CD14-positive monocyte (primary cell): ENCODE data around the gene NDUFS6. TPM values are rescaled to one million over a fixed set of nuclear protein-coding genes. Genes with fewer than 3 reads are reported as not detected.

Experiments used
- DNase-seq, 3 donors: peaks; one replicate each; pipeline ENCODE4 v3.0.0-alpha.2; 2011 to 2022
- H2AFZ ChIP-seq: 2 replicates; pipeline ENCODE4 v1.6.0; 2012; ENCODE audit warnings: mild to moderate bottlenecking, low read depth, low read length, inconsistent platforms; ENCODE audit not compliant: insufficient read depth, poor library complexity, severe bottlenecking
- H3K27ac ChIP-seq, 2 donors: 1 replicate in 1 of 2; 2 replicates in 1 of 2; pipeline ENCODE4 v1.5.1; 2012 to 2013; ENCODE audit warnings: low read length in 2 of 2, control low read depth in 1 of 2, inconsistent platforms in 1 of 2, low read depth in 1 of 2, mild to moderate bottlenecking in 1 of 2
- H3K27me3 ChIP-seq, 2 donors: one replicate each; pipeline versions ENCODE4 v1.6.0 to v1.6.1; 2011 to 2013; ENCODE audit warnings: low read length in 2 of 2; ENCODE audit not compliant: control insufficient read depth in 2 of 2, insufficient read depth in 2 of 2
- H3K36me3 ChIP-seq, 2 donors: replicated peaks in 1 of 2; 1 replicate in 1 of 2; 2 replicates in 1 of 2; pipeline versions ENCODE4 v1.5.1 to v1.6.1; 2012 to 2013; ENCODE audit warnings: low read length in 2 of 2, control low read depth in 1 of 2, inconsistent platforms in 1 of 2, mild to moderate bottlenecking in 1 of 2; ENCODE audit not compliant: insufficient read depth in 2 of 2, control insufficient read depth in 1 of 2
- H3K4me1 ChIP-seq, 2 donors: 1 replicate in 1 of 2; 2 replicates in 1 of 2; pipeline versions ENCODE4 v1.5.1 to v1.6.1; 2012 to 2013; ENCODE audit warnings: low read length in 2 of 2, control low read depth in 1 of 2, inconsistent platforms in 1 of 2, mild to moderate bottlenecking in 1 of 2, moderate library complexity in 1 of 2; ENCODE audit not compliant: insufficient read depth in 2 of 2, control insufficient read depth in 1 of 2
- H3K4me2 ChIP-seq: replicated peaks from 2 replicates; pipeline ENCODE3; 2012; ENCODE audit warnings: low read length, moderate library complexity, mild to moderate bottlenecking; ENCODE audit not compliant: poor library complexity, severe bottlenecking; ENCODE audit errors: extremely low read depth
- H3K4me3 ChIP-seq, 3 experiments: fragments of 200-600 bp in 1 of 3; sonication (generic) in 1 of 3; replicated peaks in 1 of 3; 1 replicate in 2 of 3; 2 replicates in 1 of 3; pipeline ENCODE4 v1.5.1; 2011 to 2013; ENCODE audit warnings: low read length in 3 of 3, mild to moderate bottlenecking in 3 of 3, control low read depth in 2 of 3, low read depth in 2 of 3, inconsistent platforms in 1 of 3, moderate library complexity in 1 of 3
- H3K79me2 ChIP-seq: 2 replicates; pipeline ENCODE4 v1.6.0; 2012; ENCODE audit warnings: mild to moderate bottlenecking, control low read depth, inconsistent platforms, low read length, moderate library complexity; ENCODE audit not compliant: insufficient read depth
- H3K9ac ChIP-seq: 2 replicates; pipeline ENCODE4 v1.6.0; 2017; ENCODE audit warnings: low read length, mild to moderate bottlenecking; ENCODE audit not compliant: insufficient read depth, poor library complexity, severe bottlenecking
- H3K9me3 ChIP-seq, 2 donors: replicated peaks in 1 of 2; 1 replicate in 1 of 2; 2 replicates in 1 of 2; pipeline versions ENCODE4 v1.5.1 to v1.6.1; 2012 to 2013; ENCODE audit warnings: low read length in 2 of 2, control low read depth in 1 of 2; ENCODE audit not compliant: control insufficient read depth in 1 of 2, insufficient read depth in 1 of 2
- H4K20me1 ChIP-seq: 2 replicates; pipeline ENCODE4 v1.6.0; 2012; ENCODE audit warnings: mild to moderate bottlenecking, low read length, control low read depth, moderate library complexity; ENCODE audit not compliant: insufficient read depth
- H3K27ac Mint-ChIP-seq, 7 donors: one replicate each; pipeline ENCODE4 v1.8.0; 2020; ENCODE audit warnings: mild to moderate bottlenecking in 7 of 7, mixed read lengths in 7 of 7, moderate library complexity in 6 of 7, inconsistent platforms in 2 of 7
- H3K27me3 Mint-ChIP-seq, 3 donors: one replicate each; pipeline ENCODE4 v1.8.0; 2021 to 2022; ENCODE audit warnings: low read depth in 3 of 3, mild to moderate bottlenecking in 3 of 3, mixed read lengths in 3 of 3, moderate library complexity in 3 of 3, inconsistent platforms in 1 of 3
- H3K36me3 Mint-ChIP-seq, 2 donors: one replicate each; pipeline ENCODE4 v1.8.0; 2020; ENCODE audit warnings: mixed read lengths in 2 of 2, inconsistent platforms in 1 of 2, mild to moderate bottlenecking in 1 of 2
- H3K4me1 Mint-ChIP-seq: one replicate; pipeline ENCODE4 v1.8.0; 2020; ENCODE audit warnings: mild to moderate bottlenecking, mixed read lengths
- H3K4me3 Mint-ChIP-seq, 2 donors: one replicate each; pipeline ENCODE4 v1.8.0; 2020; ENCODE audit warnings: mild to moderate bottlenecking in 2 of 2, mixed read lengths in 2 of 2, moderate library complexity in 1 of 2
- H3K9me3 Mint-ChIP-seq, 7 donors: one replicate each; pipeline ENCODE4 v1.8.0; 2020 to 2022; ENCODE audit warnings: mixed read lengths in 7 of 7, mild to moderate bottlenecking in 6 of 7, moderate library complexity in 6 of 7, inconsistent platforms in 2 of 7
- WGBS: methylation state at CpG from one replicate; pipeline ENCODE4 v1.1.5; 2013; ENCODE audit warnings: missing lambda C conversion rate; ENCODE audit not compliant: insufficient coverage; 5-methylcytosine and 5-hydroxymethylcytosine counted together
- intact Hi-C, 2 donors: fragments of 100-400 bp; cut with micrococcal nuclease; formaldehyde crosslinking; loops; one replicate each; pipeline versions ENCODE4 v1.15.0 to v1.15.1; 2023
- polyA plus RNA-seq, 3 donors: library from polyadenylated mRNA; depleted of rRNA in 1 of 3; unstranded in 2 of 3; stranded (reverse) in 1 of 3; fragments of 300-500 nt in 2 of 3; fragments of >200 nt in 1 of 3; fragmentation: Illumina TruSeq in 2 of 3; gene quantifications; 1 replicate in 2 of 3; 2 replicates in 1 of 3; pipeline ENCODE4 v1.2.3, GENCODE V29; 2012 to 2021
- TF ChIP-seq, protein P1 (sequence below): fragments of 200-600 bp; IDR thresholded peaks from one replicate; pipeline ENCODE4 v1.8.0; 2022; ENCODE audit warnings: antibody characterized with exemption, mild to moderate bottlenecking

NDUFS6 gene
- polyA plus RNA-seq, 3 donors: 20.5 to 62.3 (median 62.2) TPM

DNA sequence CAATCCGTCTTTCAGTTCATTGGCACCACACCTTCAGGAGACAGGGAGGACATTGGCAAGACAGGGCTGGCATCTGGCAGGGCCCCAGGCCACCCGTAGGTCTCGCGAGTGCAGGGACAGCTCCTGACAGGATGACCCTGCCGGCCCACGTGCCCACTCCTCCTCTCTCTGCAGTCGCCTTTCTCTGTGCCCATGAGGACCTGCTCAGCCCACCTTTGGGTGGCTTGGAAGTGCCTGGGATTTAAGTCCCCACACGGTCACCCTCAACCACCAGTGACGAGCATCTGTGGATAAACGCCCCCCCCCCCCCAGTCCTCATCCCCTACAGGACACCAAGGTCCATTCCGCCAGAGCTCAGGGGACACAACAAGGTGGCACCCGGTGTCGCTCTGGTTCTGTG is 5.7 kb upstream of the NDUFS6 start:
- H3K9me3 Mint-ChIP-seq: peaks cover 0 to 2% (median 0%) of the 10 kb centered on the region in 7 donors
- no peak for DNase-seq
- TF ChIP-seq, protein P1, sequence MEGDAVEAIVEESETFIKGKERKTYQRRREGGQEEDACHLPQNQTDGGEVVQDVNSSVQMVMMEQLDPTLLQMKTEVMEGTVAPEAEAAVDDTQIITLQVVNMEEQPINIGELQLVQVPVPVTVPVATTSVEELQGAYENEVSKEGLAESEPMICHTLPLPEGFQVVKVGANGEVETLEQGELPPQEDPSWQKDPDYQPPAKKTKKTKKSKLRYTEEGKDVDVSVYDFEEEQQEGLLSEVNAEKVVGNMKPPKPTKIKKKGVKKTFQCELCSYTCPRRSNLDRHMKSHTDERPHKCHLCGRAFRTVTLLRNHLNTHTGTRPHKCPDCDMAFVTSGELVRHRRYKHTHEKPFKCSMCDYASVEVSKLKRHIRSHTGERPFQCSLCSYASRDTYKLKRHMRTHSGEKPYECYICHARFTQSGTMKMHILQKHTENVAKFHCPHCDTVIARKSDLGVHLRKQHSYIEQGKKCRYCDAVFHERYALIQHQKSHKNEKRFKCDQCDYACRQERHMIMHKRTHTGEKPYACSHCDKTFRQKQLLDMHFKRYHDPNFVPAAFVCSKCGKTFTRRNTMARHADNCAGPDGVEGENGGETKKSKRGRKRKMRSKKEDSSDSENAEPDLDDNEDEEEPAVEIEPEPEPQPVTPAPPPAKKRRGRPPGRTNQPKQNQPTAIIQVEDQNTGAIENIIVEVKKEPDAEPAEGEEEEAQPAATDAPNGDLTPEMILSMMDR: no peak
- no peak overlapping the region for H2AFZ ChIP-seq
- no peak overlapping the region for H3K27ac Mint-ChIP-seq
- H3K4me1 ChIP-seq: peaks cover 9 to 20% of the 10 kb centered on the region in 2 donors
- peaks cover 24 to 25% of the 10 kb centered on the region in 2 donors for H3K36me3 Mint-ChIP-seq
- H3K27me3 Mint-ChIP-seq: peaks cover 2 to 5% (median 2%) of the 10 kb centered on the region in 3 donors
- H3K36me3 ChIP-seq: peaks cover 12 to 26% of the 10 kb centered on the region in 2 donors
- no peak overlapping the region for H3K4me3 Mint-ChIP-seq
- no peaks in the 10 kb centered on the region for H3K9me3 ChIP-seq
- H3K4me3 ChIP-seq: no peak overlapping the region
- H3K27me3 ChIP-seq: no peaks in the 10 kb centered on the region
- WGBS: 96% methylated on average over 8 of the region's 13 CpGs
- peaks cover 18% of the 10 kb centered on the region for H3K79me2 ChIP-seq
- peaks cover 31% of the 10 kb centered on the region for H3K4me1 Mint-ChIP-seq
- no peaks in the 10 kb centered on the region for H4K20me1 ChIP-seq
- no peak overlapping the region for H3K27ac ChIP-seq
- no peak overlapping the region for H3K9ac ChIP-seq
- no peak overlapping the region for H3K4me2 ChIP-seq
- intact Hi-C loops: loop anchor here (10.0 kb wide), 3 partner anchors 441 to 1181 kb away; partner anchors contain the start of genes CEP72 (in 1 of the 2) and CLPTM1L (in 1 of the 2)

DNA sequence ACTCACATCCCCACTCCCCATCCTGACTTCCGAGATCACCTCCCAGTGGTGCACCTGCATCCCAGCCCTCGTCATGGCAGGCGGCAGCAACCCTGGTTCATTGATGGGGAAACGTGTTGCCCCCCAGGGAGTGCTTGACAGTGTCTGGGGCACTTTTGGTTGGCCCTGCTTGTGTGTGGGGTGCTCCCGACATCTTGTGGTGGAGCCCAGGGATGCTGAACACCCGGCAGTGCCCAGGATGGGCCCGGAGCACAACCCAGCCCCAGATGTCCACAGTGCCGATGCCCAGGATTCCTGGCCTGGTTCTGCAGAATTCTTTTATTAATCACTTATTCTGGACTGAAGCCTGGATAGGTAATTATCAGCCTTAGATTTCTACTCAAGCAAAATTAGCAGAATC is 5.3 kb upstream of the NDUFS6 start:
- WGBS: 92% methylated on average over 5 of the region's 8 CpGs
- Histone ChIP-seq H3K27ac (no peak overlapping the region), H3K36me3 (peaks cover 12 to 26% of the 10 kb centered on the region in 2 donors), H3K9me3 (no peaks in the 10 kb centered on the region), H4K20me1 (no peaks in the 10 kb centered on the region), H3K4me2 (no peak overlapping the region), H3K79me2 (peaks cover 20% of the 10 kb centered on the region), H3K9ac (no peak overlapping the region), H2AFZ (no peak overlapping the region), H3K4me3 (no peak overlapping the region), H3K4me1 (peaks cover 13 to 24% of the 10 kb centered on the region in 2 donors), H3K27me3 (no peaks in the 10 kb centered on the region)
- H3K9me3 Mint-ChIP-seq: peaks cover 0 to 2% (median 0%) of the 10 kb centered on the region in 7 donors
- no peak overlapping the region for H3K27ac Mint-ChIP-seq
- TF ChIP-seq, protein P1: no peak
- peaks cover 24 to 25% of the 10 kb centered on the region in 2 donors for H3K36me3 Mint-ChIP-seq
- H3K4me3 Mint-ChIP-seq: no peak overlapping the region
- DNase-seq: no peak
- H3K4me1 Mint-ChIP-seq: peaks cover 36% of the 10 kb centered on the region
- intact Hi-C loops: loop anchor here (10.0 kb wide), 3 partner anchors 441 to 1181 kb away; partner anchors contain the start of genes CEP72 (in 1 of the 2) and CLPTM1L (in 1 of the 2)
- H3K27me3 Mint-ChIP-seq: peaks cover 0 to 5% (median 2%) of the 10 kb centered on the region in 3 donors
